Measurements from ENCODE around the gene AP3D1. TPM values are rescaled to one million over a fixed set of nuclear protein-coding genes. Genes with fewer than 3 reads are reported as not detected.

The AP3D1 gene
- total RNA-seq, 1 donor: 121 TPM

GRCh38 chr19:2050991-2051772, 100.2 kb downstream of the AP3D1 start, which contains the start of gene MKNK2:
Gene MKNK2 (minus strand): TSS chr19:2051244. CDS start chr19:2050851, 393 bp downstream.
- H3K79me2 ChIP-seq (ENCODE audit: insufficient read depth, low read length): peaks cover 46% of the 10 kb centered on the region
- H3K4me2 ChIP-seq (ENCODE audit: insufficient read depth, low read length): peak within 1 kb of the TSS; percentile 96
- peaks cover 24% of the 10 kb centered on the region for H3K4me1 ChIP-seq (ENCODE audit: insufficient read depth, low read length)
- H3K4me3 ChIP-seq (ENCODE audit: insufficient read depth, low read length): peak within 1 kb of the TSS; percentile 86
- H3K36me3 ChIP-seq (ENCODE audit: insufficient read depth, low read length): peaks cover 8% of the 10 kb centered on the region
- TF ChIP-seq CTCF (IDR thresholded peaks at IDR 0.05; ENCODE audit: extremely low read depth, low read depth, low read length): peak; percentile 45
- DNase-seq (ENCODE audit: insufficient read length, low spot score, missing footprints): peak; percentile 100
- H2AFZ ChIP-seq (ENCODE audit: low read length): peak within 1 kb of the TSS; percentile 90
- peaks cover 44% of the 10 kb centered on the region for H4K20me1 ChIP-seq (ENCODE audit: insufficient read depth, low read length)
- peak within 1 kb of the TSS; percentile 63 for H3K27ac ChIP-seq (ENCODE audit: low read depth, low read length)
- H3K9me3 ChIP-seq (ENCODE audit: low read depth, low read length): no peaks in the 10 kb centered on the region
- no peaks in the 10 kb centered on the region for H3K27me3 ChIP-seq (ENCODE audit: insufficient read depth, low read length)

Other genes starting within 250 kb of the AP3D1 start
- gene ADAT3, start 246.2 kb downstream of the AP3D1 start, total RNA-seq: 3.3 and 3.8 TPM in 2 replicates
- gene SCAMP4, start 246.2 kb downstream of the AP3D1 start, total RNA-seq: 55.7 and 70.6 TPM in 2 replicates
- gene CSNK1G2, start 210.4 kb downstream of the AP3D1 start, total RNA-seq: 68.8 and 70.1 TPM in 2 replicates
- 57.5 and 57.8 TPM in 2 replicates for gene BTBD2, start 135.9 kb downstream of the AP3D1 start, total RNA-seq
- 82.5 and 84.6 TPM in 2 replicates for gene MKNK2, start 100.3 kb downstream of the AP3D1 start, total RNA-seq
- 34.0 and 35.1 TPM in 2 replicates for gene MOB3A, start 55.2 kb downstream of the AP3D1 start, total RNA-seq
- gene IZUMO4, start 54.7 kb downstream of the AP3D1 start, total RNA-seq: 0.36 and 2.4 TPM in 2 replicates
- gene DOT1L, start 12.4 kb upstream of the AP3D1 start, total RNA-seq: 6.9 and 7.1 TPM in 2 replicates
- gene PLEKHJ1, start 84.8 kb upstream of the AP3D1 start, total RNA-seq: 32.1 and 43.4 TPM in 2 replicates
- gene SF3A2, start 85.3 kb upstream of the AP3D1 start, total RNA-seq: 27.1 and 27.9 TPM in 2 replicates
- gene AMH, start 97.8 kb upstream of the AP3D1 start, total RNA-seq: under 0.01 and 0.29 TPM in 2 replicates
- gene JSRP1, start 104.9 kb upstream of the AP3D1 start, total RNA-seq: 0.72 TPM in 1 of 2 replicates, not detected in the other
- gene PEAK3, start 130.6 kb upstream of the AP3D1 start, total RNA-seq: under 0.01 TPM in 1 of 2 replicates, not detected in the other
- gene LINGO3, start 156.6 kb upstream of the AP3D1 start, total RNA-seq: not detected in 2 replicates
- gene LSM7, start 177.0 kb upstream of the AP3D1 start, total RNA-seq: 46.9 and 57.9 TPM in 2 replicates
- gene SPPL2B, start 177.1 kb upstream of the AP3D1 start, total RNA-seq: 32.6 and 34.5 TPM in 2 replicates
- gene TMPRSS9, start 208.7 kb upstream of the AP3D1 start, total RNA-seq: 0.29 and 1.1 TPM in 2 replicates